ENCODE measurements around the gene BDP1. TPM values are rescaled to one million over a fixed set of nuclear protein-coding genes. Genes with fewer than 3 reads are reported as not detected.
"Not testable (repeated sequence)": the region's sequence is repeated elsewhere in the genome, so short reads cannot be mapped to it uniquely, and the experiment has no call there.

BDP1 gene
- total RNA-seq, 1 donor from 2014 or later: 13.8 TPM

DNA sequence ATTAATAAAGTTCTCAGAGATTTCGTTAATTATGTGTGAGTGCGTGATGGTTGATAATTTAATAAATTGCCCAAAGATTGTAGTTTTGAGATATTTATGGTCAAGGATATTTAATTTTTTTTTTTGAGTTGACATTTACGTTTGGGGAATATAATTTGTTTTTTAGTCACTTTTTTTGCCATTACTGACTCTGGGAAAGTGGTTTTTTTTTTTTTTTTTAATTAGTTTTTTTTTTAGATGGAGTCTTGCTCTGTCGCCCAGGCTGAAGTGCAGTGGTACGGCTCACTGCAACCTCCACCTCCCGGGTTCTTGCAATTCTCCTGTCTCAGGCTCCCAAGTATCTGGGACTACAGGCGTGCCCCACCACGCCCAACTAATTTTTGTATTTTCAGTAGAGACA is 1.7 kb downstream of the BDP1 start:
- intact Hi-C loops (cut with DNase I): no loop called here
- DNase-seq (ENCODE audit: missing footprints) (no peak), ATAC-seq (no peak)

DNA sequence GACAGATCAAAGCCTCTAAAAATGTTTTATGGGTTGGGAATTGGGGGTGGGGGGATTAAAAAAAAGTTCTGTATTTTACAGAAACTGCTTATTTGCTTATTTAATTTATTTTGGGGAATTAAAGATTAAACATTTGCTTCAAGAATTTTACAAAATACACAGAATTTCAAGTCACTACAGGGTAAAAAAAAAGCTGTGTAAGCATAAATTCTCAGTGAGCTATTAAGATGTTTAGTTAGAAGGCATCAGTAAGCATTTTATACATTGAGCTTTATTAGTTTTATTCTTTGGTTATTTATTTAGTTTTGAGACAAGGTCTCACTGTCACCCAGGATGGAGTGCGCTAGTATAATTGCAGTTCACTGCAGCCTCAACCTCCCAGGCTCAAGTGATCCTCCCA is 5.2 kb downstream of the BDP1 start:
- intact Hi-C loops (cut with DNase I): no loop called here

DNA sequence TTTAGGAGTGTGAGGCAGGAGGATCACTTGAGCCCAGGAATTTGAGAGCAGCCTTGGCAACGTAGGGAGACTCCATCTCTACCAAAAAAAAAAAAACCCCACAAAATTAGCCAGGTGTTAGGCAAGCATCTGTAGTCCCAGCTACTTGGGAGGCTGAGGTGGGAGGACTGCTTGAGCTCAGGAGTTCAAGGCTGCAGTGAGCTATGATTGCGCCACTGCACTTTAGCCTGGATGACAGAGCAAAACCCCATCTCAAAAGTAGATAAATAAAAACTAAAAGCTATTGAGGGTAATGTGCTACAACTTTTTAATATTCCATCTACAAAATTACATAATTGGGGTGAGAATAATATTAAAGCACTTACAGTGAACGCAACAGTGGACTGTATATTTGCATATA is 5.9 kb downstream of the BDP1 start:
- intact Hi-C loops (cut with DNase I): no loop called here
- DNase-seq (ENCODE audit: missing footprints) (no peak), ATAC-seq (no peak)

More for the DNA sequence above, 5.2 kb downstream of the BDP1 start:
- no peak for DNase-seq (ENCODE audit: missing footprints)
- ATAC-seq: no peak

DNA sequence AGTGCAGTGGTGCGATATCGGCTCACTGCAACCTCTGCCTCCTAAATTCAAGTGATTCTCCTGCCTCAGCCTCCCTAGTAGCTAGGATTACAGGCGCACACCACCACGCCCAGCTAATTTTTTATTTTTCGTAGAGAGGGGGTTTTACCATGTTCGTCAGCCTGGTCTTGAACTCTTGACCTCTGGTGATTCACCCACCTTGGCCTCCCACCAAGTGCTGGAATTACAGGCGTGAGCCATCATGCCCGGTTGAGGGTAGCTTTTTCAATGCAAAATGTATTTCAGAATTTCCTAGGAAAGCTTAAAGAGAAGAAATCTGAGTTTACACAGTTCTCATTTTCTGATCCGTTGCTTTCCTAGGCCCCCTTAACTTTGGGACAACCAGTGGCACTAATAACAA is 15.7 kb downstream of the BDP1 start:
- intact Hi-C loops (cut with DNase I): loop anchor here (5.0 kb wide), 1 partner anchor 286 kb away; no protein-coding TSS in a partner anchor
- ATAC-seq: no peak
- DNase-seq (ENCODE audit: missing footprints): no peak

DNA sequence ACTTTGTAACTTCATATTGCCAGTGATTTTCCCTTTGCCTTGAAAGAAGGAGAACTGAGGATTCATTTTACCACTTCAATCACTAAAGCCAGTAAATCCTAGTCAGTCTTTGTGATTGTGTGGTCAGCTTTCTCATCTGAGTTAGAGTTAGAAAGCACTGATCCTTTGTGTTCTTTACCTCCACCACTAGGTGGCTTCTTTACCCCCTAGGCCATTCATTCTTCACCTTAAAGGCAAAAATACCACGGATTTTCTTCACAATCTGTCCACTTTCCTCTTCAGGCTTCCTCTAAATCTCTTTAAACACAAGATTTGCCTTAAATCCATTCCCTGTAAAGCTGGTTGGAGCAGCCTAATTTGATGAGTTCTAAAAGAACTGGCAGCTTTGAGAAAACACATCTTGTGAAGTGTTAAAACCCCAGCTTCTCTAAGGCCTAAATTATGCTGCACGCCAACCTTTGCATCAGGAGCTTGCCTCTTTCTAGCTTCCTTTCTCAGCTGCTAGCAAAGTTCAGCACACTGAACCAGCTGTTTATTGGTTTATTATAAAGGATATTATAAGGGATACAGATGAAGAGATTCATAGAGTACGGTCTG is 20.4 kb downstream of the BDP1 start:
- ATAC-seq (no peak), DNase-seq (ENCODE audit: missing footprints) (no peak)
- intact Hi-C loops (cut with DNase I): no loop called here

DNA sequence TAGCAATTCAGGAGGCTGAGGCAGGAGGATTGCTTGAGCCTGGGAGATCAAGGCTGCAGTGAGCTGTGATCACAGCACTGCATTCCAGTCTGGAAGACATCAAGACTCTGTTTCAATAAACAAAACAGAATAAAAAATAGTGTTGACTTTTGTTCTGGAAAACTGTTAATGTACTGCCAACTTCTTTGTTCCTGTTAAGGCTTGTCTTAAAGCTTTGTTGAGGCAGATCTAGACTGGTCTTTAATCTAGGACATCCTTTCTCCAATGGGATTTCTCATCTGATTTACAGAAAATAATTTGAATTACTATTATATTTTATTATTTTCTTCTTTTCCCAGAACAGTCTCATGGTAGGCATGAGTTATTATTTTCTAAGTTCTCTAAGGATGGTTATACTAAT is 26.0 kb downstream of the BDP1 start:
- no peak for DNase-seq (ENCODE audit: missing footprints)
- intact Hi-C loops (cut with DNase I): no loop called here
- ATAC-seq: no peak

DNA sequence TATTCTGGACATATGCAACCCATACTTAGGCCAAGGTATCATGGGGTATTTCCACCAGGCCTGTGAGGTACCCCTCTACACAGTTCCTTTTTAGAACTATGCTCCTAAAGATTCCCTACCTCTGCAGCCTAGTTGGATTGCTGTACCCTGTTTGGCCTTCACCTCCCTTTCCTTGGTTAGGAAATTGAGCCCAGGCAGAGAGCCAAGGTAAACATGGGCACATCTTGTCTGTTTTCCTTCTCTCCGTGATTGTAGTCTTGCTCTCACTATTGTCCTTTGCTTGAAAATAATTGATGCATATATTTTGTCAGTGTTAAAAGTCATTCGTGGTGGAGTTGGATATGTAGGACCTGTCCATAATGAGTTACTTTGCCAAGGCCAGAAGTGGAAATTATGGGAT is 26.7 kb downstream of the BDP1 start:
- intact Hi-C loops (cut with DNase I): no loop called here
- DNase-seq (ENCODE audit: missing footprints): no peak
- no peak for ATAC-seq

DNA sequence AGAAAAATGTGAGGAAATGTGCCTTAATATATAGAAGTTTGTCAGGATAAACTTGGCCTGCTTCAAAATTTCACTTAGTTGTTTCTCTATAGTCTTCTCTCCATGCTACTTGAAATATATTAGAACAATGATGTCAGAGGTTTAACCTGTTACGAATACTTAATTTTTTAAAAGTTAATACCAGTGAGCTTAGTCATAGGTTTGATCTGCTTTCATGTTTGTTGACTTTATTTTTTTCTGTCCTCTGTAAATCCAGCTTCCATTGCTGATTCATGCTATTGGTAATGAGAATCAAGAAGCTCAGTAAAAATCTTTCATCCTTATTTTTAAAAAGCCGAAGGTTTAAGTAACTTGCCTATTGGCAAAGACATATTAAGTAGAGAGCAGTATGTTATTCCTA is 27.9 kb downstream of the BDP1 start:
- ATAC-seq (no peak), DNase-seq (ENCODE audit: missing footprints) (no peak)
- intact Hi-C loops (cut with DNase I): no loop called here

DNA sequence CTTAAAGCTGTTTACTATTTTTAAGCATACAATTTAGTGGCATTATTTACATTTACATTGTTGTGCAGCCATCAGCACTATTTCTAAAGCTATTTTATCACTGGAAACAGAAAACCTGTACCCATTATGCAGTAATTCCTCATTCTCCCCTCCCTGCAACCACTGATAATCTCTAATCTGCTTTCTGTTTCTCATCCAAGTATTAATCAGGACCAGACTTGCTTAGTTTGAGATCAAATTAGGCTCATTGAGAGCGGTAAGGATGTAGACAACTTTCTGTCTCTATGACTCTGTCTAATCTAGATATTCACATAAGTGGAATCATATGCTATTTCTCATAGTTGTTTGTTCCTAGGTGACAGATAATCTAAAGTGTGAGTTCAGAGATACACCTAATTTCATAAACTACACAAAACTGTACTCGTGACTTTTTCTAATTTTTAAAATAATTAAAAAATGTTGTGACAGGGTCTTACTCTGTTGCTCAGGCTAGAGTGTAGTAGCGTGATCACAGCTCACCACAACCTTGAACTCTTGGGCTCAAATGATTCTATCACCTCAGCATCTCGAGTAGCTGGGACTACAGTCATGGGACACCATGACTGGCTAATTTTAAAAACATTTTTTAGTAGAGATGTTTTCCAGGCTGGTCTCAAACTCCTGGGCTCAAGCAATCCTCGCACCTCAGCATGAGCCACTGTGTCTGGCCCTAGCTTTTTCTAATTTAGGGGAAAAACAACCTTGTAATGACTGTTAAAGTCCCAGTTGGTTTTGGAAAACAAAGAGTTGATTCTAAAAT is 37.6 kb downstream of the BDP1 start:
- ATAC-seq: no peak
- no peak for DNase-seq (ENCODE audit: missing footprints)
- intact Hi-C loops (cut with DNase I): loop anchor here (10.0 kb wide), 1 partner anchor 1402 kb away; no protein-coding TSS in a partner anchor

DNA sequence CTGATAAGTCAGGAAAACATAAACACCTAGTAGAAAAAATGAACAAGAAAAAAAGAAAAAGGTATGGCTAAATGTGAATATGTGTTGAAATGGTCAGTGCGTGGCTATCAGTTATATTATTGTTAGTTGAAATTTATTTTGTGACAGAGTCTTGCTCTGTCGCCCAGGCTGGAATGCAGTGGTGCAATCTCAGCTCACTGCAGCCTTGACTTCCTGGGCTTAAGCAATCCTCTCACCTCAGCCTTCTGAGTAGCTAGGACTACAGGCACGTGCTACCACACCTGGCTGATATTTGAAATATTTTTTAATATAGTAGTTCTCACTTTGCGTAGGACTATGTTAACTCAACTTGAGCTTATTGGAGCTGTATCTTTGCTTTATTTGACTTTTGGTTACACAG is 38.8 kb downstream of the BDP1 start:
- DNase-seq (ENCODE audit: missing footprints); ATAC-seq: not testable (repeated sequence)
- intact Hi-C loops (cut with DNase I): loop anchor here (10.0 kb wide), 1 partner anchor 1401 kb away; no protein-coding TSS in a partner anchor

DNA sequence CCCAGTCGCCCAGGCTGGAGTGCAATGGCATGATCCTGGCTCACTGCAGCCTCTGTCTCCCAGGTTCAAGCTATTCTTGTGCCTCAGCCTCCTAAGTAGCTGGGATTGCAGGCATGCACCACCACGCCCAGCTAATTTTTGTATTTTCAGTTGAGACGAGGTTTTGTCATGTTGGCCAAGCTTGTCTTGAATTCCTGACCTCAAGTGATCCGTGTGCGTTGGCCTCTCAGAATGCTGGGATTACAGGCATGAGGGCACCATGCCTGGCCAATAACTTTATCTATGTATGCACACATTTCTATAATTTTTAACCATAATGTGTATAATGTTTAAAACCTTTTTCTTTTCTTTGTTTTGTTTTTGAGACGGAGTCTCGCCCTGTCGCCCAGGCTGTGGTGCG is 43.3 kb downstream of the BDP1 start:
- intact Hi-C loops (cut with DNase I): loop anchor here (10.0 kb wide), 1 partner anchor 1396 kb away; no protein-coding TSS in a partner anchor
- not testable (repeated sequence) for DNase-seq (ENCODE audit: missing footprints); ATAC-seq

DNA sequence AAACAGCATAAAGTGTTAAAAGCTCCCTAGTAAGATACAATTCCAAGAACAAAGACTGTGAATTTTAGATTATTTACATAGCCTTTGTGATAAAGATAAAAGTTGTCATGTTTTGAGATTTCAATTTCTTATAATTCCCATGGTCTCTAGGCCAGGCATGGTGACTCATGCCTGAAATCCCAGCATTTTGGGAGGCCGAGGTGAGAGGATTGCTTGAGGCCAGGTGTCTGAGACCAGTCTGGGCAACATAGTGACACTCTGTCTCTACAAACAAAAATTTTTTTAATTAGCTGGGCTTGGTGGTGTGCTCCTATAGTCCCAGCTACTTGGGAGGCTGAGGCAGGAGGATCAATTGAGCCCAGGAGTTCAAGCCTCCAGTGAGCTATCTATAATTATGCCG is 48.1 kb downstream of the BDP1 start:
- DNase-seq (ENCODE audit: missing footprints): no peak
- intact Hi-C loops (cut with DNase I): no loop called here
- ATAC-seq: no peak

DNA sequence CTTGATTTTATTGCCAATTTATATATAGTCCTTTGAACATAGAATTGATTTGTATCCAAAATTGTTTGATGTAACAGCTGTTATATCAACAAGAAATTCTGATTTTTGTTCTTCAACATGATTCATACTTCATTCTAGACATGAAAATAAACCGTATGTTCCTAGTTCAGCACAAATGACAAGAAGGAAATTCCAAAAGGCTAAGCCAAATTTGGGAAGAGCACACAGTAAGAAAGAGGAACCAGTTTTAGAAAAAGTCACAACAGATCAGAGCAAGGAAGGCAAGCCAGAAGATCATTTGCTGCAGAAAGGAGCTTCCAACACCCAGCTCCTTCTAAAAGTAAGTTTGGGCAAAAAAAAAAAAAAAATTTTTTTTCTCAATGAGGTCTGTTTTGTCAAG is 66.7 kb downstream of the BDP1 start:
- intact Hi-C loops (cut with DNase I): no loop called here
- DNase-seq (ENCODE audit: missing footprints): no peak
- no peak for ATAC-seq

DNA sequence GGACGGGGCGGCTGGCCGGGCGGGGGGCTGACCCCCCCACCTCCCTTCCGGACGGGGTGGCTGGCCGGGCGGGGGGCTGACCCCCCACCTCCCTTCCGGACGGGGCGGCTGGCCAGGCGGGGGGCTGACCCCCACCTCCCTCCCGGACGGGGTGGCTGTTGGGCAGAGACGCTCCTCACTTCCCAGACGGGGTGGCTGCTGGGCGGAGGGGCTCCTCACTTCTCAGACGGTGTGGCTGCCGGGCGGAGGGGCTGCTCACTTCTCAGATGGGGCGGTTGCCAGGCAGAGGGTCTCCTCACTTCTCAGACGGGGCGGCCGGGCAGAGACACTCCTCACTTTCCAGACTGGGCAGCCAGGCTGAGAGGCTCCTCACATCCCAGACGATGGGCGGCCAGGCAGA is 70.2 kb downstream of the BDP1 start:
- DNase-seq (ENCODE audit: missing footprints); intact Hi-C loops (cut with DNase I); ATAC-seq: not testable (repeated sequence)

DNA sequence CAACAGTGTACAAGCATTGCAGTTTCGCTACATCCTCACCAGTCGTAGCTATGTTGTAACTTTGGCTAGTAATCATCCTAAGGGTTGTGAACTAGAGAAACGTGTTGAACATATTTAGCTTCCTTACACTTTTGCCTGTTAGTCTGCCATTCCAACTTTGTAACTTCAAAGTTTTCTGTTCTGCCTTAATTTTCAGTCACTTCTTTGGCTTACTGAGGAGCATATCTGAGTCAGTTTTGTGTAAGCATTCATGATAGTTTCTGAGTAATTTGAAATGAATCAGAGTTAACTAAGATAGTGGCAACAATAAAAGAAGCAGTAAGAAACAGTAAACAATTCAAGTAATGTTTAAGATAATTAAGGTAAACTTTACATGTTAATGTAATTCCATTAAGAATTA is 72.8 kb downstream of the BDP1 start:
- ATAC-seq (no peak), DNase-seq (ENCODE audit: missing footprints) (no peak)
- intact Hi-C loops (cut with DNase I): no loop called here

DNA sequence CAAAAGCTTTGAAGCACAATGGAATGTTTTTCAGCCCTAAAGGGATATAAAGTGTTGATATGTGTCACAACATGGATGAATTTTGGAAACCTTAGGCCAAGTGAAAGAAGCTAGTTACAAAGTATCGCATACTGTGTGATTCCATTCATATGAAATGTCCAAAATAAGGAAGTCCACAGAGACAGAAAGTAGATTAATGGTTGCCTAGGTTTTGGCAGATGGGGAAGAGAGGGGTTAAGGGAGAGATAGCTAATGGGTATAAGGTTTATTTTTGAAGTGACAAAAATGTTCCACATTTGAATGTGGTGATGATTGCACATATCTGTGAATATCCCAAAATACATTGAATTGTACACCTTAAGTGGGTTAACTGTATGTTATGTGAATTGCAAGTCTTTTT is 74.2 kb downstream of the BDP1 start:
- no peak for DNase-seq (ENCODE audit: missing footprints)
- intact Hi-C loops (cut with DNase I): no loop called here
- no peak for ATAC-seq

DNA sequence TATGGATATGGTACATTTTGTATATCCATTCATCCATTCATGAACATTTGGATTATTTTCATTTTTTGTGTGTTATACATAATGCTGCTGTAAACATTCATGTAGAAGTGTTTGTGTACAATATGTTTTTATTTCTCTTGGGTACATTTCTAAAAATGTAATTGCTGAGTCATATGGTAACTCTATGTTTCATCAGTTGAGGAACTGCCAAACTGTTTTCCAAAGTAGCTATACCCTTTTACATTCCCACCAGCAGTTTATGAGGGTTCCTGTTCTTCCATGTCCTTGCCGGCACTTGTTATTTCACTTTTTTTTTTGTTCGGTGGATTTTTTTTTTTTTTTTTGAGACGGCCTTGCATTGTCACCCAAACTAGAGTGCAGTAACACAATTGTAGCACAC is 77.7 kb downstream of the BDP1 start:
- DNase-seq (ENCODE audit: missing footprints) (no peak), ATAC-seq (no peak)
- intact Hi-C loops (cut with DNase I): no loop called here

DNA sequence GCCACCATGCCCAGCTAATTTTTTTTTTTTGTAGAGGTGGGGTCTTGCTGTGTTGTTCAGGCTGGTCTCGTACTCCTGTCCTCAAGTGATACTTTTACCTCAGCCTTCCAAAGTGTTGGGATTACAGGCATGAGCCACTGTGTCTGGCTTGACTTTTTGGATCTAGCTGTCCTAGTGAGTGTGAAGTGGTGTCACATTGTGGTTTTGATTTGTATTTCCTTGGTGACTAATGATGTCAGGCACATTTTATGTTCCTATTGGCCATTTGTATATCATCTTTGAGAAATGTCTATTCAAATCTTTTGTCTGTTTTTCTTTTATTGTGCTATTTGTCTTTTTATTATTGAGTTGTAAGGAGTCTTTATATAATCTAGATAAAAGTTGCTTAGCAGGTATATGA is 78.2 kb downstream of the BDP1 start:
- intact Hi-C loops (cut with DNase I): no loop called here
- no peak for DNase-seq (ENCODE audit: missing footprints)
- peak; percentile 68 for ATAC-seq

DNA sequence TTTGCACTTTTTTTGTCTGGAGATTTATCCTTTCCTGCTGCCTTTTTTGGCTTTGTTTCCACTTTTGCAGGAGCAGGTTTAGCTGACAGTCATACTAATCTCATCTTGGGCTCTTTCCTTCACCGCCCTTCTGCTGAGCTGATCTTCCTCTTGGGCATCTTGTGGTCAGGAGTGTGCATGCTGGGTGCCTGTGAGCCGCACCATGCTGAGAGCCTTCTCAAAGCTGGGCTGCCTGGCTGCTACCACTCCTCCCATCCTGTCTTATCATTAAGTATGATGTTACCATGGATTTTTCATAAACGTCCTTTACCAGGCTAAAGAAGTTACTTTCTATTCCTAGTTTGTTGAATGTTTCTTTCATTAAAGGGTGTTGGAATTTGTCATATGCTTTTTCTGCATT is 82.2 kb downstream of the BDP1 start:
- ATAC-seq (no peak), DNase-seq (ENCODE audit: missing footprints) (no peak)
- intact Hi-C loops (cut with DNase I): no loop called here

DNA sequence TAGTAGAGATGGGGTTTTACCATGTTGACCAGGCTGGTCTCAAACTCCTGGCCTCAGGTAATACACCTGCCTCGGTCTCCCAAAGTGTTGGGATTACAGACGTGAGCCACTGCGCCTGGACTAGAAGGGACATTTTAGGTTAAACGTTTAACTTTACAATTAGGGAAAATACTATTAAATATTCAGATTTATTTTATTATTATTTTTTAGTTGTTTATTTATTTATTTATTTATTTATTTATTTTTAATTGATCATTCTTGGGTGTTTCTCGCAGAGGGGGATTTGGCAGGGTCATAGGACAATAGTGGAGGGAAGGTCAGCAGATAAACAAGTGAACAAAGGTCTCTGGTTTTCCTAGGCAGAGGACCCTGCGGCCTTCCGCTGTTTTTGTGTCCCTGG is 95.4 kb downstream of the BDP1 start:
- ATAC-seq; intact Hi-C loops (cut with DNase I); DNase-seq (ENCODE audit: missing footprints): not testable (repeated sequence)
